Stimulated activated CD4-positive, alpha-beta T cell treated with anti-CD3 and anti-CD28 coated beads, Interleukin-1b, Interleukin-23, amount 100 ng/mL, for 1 hour (primary cell): ENCODE results near the gene WAPL.

ENCODE experiments used
- DNase-seq, 2 donors: peaks; one replicate each; pipeline ENCODE4 v3.0.0-alpha.2; 2020; ENCODE audit warnings: low read depth in 2 of 2

The WAPL gene

GRCh38 chr10:86523348-86523747 is 1.8 kb upstream of the WAPL start:
- DNase-seq, result no peak

GRCh38 chr10:86522510-86522855 is 891 bp upstream of the WAPL start:
- no peak for DNase-seq

GRCh38 chr10:86520871-86521677 is 518 bp downstream of the WAPL start:
- peak in 1 of 2 donors; percentile 2 for DNase-seq

GRCh38 chr10:86518781-86519180 is 2.8 kb downstream of the WAPL start:
- no peak for DNase-seq

GRCh38 chr10:86512137-86512536 is 9.5 kb downstream of the WAPL start:
- no peak for DNase-seq

GRCh38 chr10:86511027-86511865 is 10.3 kb downstream of the WAPL start:
- no peak for DNase-seq

GRCh38 chr10:86509145-86509544 is 12.4 kb downstream of the WAPL start:
- DNase-seq, result no peak

GRCh38 chr10:86508217-86508616 is 13.4 kb downstream of the WAPL start:
- no peak for DNase-seq

- DNase-seq, result no peak
Measured at GRCh38 chr10:86506499-86506898, 15.1 kb downstream of the WAPL start.

GRCh38 chr10:86506062-86506461 is 15.5 kb downstream of the WAPL start:
- DNase-seq, result no peak

GRCh38 chr10:86504510-86504909 is 17.1 kb downstream of the WAPL start:
- DNase-seq, result no peak

- DNase-seq, result no peak
Measured at GRCh38 chr10:86500846-86501245, 20.7 kb downstream of the WAPL start.

- DNase-seq, result no peak
Measured at GRCh38 chr10:86498598-86498997, 23.0 kb downstream of the WAPL start.

GRCh38 chr10:86497621-86498020 is 24.0 kb downstream of the WAPL start:
- no peak for DNase-seq

GRCh38 chr10:86489960-86490612 is 31.5 kb downstream of the WAPL start:
- DNase-seq, result no peak

- DNase-seq, result no peak
Measured at GRCh38 chr10:86489071-86489810, 32.4 kb downstream of the WAPL start.

GRCh38 chr10:86486856-86487255 is 34.7 kb downstream of the WAPL start:
- no peak for DNase-seq

GRCh38 chr10:86483664-86484063 is 37.9 kb downstream of the WAPL start:
- DNase-seq, result no peak

GRCh38 chr10:86481761-86482160 is 39.8 kb downstream of the WAPL start:
- no peak for DNase-seq

- no peak for DNase-seq
Measured at GRCh38 chr10:86480571-86480970, 41.0 kb downstream of the WAPL start.

- no peak for DNase-seq
Measured at GRCh38 chr10:86472061-86472460, 49.5 kb downstream of the WAPL start.
